HG02678 (cell line): ENCODE results near the gene NAV3.
"Not testable (repeated sequence)": the region's sequence is repeated elsewhere in the genome, so short reads cannot be mapped to it uniquely, and the experiment has no call there.

Experiments
- ATAC-seq: cut with Tn5 transposase; IDR thresholded peaks from one replicate; pipeline ENCODE4 v1.9.1; 2021; ENCODE audit warnings: mild to moderate bottlenecking, moderate library complexity; ENCODE audit not compliant: unreplicated experiment

Gene NAV3

DNA sequence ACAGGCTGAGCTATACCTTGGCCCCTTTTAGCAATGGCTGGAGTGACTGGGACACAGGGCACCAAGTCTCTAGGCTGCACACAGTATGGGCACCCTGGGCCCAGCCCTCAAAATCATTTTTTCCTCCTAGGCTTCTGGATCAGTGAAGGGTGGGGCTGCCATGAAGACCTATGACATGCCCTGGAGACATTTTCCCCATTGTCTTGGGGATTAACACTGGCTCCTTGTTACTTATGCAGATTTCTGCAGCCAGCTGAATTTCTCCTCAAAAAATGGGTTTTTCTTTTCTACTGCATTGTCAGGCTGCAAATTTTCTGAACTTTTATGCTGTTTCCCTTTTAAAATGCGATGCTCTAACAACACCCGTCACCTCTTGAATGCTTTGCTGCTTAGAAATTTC lies 272.1 kb downstream of the NAV3 start:
- not testable (repeated sequence) for ATAC-seq

DNA sequence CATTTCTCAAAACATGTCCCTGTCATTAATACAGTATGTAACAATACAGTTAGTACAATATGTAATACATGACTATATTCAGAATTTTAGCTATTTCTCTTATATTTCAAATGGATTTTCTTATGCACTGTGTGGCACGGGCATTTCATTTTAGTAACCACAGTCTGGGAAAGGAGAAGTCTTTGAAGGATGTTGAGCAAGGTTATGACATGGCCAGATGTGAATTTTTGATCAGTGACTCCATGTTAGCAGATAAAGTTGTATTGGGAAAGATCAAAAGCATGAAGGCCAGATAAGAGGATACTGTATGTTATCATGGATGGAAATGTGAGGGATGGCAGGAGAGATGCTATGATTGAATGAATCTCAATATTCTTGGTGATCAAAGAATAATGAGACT lies 285.2 kb downstream of the NAV3 start:
- no peak for ATAC-seq

DNA sequence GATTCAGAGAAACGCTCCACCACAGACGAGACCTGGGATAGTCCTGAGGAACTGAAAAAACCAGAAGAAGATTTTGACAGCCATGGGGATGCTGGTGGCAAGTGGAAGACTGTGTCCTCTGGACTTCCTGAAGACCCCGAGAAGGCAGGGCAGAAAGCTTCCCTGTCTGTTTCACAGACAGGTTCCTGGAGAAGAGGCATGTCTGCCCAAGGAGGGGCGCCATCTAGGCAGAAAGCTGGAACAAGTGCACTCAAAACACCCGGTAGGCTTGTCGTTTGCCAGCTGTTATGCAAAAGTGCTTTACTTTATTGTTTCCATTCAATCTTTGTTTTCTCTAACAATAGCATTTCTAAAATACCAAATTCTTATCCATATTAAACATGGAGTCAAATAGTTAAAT lies 287.3 kb downstream of the NAV3 start:
- no peak for ATAC-seq

DNA sequence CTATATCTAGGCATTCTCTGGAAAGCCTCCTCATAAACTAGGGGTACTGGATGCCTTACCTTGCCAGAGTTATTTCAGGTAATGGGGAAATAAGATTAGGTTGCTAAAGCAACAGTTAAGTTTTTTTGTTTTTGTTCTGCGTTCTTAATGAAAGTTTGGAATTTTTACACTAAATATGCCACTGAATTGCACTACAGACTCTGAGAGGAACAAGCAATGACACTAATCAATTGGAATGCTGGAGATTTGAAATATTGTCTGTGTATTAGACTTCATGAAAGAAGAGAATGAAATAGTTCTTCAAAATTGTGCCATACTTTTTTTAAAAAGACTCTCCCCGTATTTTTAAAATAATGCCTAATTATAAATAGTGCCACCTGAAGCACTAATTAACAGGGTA lies 287.8 kb downstream of the NAV3 start:
- ATAC-seq: no peak

DNA sequence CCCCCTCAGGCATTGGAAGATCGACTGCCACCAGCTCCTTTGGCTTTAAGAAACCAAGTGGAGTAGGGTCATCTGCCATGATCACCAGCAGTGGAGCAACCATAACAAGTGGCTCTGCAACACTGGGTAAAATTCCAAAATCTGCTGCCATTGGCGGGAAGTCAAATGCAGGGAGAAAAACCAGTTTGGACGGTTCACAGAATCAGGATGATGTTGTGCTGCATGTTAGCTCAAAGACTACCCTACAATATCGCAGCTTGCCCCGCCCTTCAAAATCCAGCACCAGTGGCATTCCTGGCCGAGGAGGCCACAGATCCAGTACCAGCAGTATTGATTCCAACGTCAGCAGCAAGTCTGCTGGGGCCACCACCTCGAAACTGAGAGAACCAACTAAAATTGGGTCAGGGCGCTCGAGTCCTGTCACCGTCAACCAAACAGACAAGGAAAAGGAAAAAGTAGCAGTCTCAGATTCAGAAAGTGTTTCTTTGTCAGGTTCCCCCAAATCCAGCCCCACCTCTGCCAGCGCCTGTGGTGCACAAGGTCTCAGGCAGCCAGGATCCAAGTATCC lies 288.7 kb downstream of the NAV3 start:
- no peak for ATAC-seq

DNA sequence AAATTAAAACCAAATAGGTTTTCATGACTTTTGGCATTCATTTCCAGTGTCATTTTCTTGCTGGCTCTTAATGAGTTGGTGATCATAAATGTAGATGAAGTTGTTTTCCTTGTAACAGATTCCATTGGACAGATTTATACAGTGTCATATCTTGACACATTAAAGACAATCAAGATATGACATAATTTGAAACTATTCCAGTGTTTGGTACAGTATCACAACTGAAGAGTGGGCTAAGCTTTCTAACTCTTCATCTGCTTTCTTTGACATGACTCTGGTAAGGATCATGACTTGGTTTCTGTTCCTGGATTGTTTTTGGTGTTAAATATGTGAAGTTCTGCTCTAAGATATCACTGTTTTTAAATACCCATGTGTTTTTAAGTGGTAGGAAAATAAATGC lies 289.6 kb downstream of the NAV3 start:
- ATAC-seq: no peak

DNA sequence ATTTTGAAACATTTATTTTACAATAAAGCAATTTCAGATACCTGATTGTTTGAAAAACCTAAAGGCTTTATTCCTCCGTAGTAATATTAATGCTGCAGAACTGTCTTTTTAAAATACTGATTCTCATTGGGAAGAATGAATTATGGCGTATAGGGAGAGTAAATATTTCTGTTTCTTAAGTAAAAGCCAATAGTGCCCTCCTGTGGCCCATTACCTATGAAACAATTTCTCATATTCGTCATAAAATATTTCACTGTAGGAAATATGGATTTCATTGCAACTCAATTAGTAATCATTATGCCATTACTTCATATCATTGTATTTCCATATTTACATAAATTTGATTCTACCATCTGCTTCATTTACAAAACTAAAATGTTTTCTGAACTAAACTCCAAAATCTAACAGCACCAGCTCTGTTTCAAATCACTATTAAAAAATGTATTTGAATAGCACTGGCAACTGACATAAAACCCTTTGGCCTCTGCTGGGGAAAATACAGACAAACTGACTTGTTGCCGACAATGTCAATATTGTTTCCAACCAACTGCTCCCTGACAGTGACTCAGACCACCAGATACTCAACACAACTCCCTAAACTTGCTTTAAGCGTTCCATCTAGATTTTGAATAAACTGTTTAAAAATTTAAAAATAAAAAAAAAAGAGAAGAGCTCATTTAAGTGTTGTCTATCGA lies 290.3 kb downstream of the NAV3 start:
- ATAC-seq: no peak

DNA sequence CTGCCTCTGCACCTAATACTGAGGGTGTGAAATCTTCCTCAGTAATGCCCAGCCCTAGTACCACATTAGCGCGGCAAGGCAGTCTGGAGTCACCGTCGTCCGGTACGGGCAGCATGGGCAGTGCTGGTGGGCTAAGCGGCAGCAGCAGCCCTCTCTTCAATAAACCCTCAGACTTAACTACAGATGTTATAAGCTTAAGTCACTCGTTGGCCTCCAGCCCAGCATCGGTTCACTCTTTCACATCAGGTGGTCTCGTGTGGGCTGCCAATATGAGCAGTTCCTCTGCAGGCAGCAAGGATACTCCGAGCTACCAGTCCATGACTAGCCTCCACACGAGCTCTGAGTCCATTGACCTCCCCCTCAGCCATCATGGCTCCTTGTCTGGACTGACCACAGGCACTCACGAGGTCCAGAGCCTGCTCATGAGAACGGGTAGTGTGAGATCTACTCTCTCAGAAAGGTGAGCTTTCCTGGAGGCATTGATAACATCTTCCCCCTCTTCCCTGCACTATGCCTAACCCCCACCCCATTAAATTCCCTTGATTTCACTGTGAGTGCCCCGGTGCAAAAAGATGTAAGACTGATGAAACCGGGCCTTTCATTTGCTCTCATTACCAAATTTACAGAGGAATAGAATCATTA lies 291.4 kb downstream of the NAV3 start:
- no peak for ATAC-seq

DNA sequence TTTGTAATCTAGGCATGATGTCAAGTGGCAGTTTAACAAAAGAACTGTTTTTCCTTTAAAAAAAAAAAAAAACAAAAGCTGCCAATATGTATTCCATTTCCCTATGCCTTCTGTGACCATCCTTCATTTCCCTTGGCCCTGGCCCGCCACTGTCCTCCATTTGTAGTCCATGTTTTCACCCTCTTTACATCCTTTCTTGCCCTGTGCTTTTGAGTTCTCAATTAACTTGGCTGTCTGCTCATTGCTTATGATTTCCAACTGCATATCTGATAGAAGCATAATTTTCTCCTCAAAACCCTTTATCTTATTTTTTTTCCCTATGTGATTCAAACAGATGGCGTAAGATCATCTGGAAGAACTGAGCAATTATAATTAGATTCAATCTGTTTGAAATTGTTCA lies 297.5 kb downstream of the NAV3 start:
- ATAC-seq: no peak

DNA sequence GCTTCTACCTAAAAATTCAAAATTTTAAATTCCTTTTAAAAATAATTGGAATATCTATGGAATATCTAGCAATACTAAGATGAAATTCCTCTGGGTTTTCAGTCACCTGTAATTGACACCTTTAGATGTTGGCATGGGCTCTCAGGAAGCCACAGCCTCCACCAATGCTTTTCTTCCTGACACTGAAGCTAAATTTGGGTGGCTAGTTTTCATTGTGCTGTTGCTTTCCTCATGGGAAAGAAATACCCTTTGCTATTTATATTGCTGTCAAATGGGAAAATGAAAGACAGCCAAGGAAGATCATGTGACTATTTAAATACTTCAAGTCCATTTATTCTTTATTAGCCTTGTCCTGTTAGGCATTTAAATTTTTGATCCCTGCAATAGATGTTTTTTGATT lies 313.0 kb downstream of the NAV3 start:
- ATAC-seq: no peak

DNA sequence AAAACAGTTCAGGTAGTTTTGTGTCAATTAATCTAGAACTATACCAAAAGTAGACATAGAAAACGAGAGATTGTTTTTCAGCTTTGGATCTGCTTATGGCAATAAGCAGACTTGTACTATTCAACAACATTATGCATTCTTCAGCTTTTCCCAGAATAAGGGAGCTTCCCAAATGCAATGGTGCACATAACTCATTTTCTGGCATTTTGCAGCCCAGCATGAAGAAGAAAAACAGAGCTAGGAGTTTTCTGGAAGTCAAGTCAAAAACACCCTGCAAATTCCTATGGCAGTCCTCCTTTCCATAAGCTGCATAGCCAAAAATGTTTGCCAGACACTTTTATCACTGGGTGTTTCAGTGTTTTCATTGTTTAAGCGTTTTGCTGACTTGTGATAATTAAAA lies 314.7 kb downstream of the NAV3 start:
- no peak for ATAC-seq

DNA sequence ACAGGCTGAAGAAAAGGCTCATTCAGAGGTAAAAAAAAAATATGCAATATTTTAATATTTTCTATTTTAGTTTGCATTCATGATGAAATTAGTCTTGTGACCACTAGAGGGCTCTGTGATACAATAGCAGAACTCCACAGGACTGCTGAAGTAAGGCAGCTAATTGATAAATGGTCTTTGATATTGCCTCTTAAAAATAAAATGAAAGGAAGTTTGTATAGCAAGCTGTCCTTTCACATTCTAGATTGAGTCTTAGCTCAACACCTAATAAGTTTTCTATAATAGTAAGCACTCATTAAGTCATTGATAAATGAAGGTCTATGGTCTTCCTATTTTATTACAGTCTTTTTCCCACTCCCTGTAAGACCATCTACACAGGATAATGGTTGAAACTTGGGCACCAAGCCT lies 315.7 kb downstream of the NAV3 start:
- peak; percentile 72 for ATAC-seq

DNA sequence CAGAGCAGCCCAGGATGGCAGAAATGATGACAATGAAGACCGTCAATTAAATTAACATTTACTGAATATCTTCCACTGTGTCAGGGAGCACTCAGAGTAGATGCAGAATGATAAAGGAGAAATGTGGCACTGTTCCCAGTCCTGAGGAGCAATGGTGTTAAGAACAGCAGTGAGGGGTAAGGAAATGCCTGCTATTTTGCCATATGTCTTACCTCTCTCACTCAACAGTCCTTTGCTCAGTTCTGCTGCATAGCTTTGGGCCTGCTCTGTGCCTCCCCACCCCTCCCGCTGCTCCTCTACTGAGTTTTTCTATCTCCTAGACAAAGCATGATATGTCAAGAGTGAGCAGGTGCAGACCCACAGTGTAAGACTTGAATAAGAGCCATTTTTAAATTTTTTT lies 318.8 kb downstream of the NAV3 start:
- ATAC-seq: no peak

DNA sequence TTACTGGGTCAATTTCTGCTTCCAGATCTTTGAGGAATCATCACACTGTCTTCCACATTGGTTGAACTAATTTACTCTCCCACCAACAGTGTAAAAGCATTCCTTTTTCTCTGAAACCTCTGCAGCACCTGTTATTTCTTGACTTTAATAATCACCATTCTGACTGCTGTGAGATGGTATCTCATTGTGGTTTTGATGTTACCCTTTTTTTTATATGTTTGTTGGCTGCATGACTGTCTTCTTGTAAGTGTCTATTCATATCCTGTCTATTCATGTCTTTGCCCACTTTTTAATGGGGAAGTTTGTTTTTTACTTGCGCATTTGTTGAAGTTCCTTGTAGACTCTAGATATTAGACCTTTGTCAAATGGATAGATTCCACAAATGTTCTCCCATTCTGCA lies 324.9 kb downstream of the NAV3 start:
- no peak for ATAC-seq

DNA sequence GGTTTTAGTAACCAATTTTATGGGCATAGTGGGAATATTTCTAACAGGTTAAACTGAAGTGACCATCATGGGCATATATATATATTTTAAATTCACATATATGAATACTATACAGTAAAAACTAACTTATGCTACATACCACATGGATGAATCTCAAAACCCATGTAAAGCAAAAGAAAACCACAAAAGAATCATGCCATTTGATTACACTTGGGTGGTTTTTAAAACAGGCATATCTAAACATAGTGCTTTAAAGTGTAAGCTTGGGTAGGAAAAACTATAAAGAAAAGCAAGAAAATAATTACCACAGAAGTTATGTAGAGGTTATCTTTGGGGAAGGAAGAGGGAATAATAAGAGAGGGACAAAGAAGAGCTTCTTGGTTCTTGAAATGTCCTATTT lies 326.1 kb downstream of the NAV3 start:
- no peak for ATAC-seq

DNA sequence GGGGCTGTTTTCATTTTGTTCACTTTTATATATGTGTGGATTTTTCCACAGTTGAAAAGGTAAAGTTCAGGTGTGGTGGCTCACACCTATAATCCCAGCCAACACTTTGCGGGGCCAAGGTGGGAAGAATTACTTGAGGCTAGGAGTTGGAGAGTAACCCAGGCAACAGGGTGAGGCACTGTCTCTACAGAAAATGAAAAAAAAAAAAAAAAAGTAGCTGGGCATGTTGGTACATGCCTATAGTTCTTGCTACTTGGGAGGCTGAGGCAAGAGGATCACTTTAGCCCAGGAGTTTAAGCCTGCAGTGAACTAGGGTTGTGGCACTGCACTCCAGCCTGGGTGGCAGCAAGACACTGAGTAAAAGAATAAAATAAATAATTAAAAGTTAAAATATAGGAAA lies 326.5 kb downstream of the NAV3 start:
- no peak for ATAC-seq

DNA sequence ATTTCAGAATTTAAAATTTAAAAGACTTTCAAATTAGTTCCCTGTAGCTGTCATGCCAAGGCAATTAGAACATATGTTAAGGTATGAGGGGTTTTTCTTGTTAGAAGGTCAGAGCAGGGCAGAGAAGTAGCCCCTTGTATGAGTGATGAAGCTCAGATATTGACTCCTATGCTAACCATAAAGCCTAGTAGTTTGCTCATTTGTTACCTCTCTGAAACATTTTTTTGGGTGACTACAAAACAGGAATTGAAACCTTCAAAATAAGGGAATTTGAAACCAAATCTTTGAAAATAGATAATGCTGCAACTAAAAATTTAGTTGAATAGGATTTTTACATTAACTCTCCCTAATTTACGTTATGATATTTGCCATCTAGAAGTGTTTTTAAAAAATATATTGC lies 333.5 kb downstream of the NAV3 start:
- ATAC-seq: no peak

DNA sequence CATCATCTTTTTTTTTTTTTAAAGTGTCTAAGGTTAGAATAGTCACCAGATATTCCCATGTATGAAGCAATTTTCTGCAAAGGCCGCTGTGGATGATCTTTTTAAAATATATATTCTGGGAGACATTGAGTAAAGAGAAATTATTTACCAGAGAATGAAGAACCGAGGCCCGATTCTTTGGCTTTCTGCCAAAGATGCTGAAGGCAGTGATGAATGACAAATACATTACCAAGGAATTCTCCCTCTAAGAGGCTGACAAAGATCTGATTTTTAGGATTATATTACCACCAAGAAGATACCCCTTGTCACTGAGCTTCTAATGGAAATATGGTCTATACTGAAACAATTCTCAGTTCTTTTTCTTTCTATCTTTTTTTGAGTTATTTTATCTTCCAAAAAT lies 336.8 kb downstream of the NAV3 start:
- ATAC-seq: no peak

DNA sequence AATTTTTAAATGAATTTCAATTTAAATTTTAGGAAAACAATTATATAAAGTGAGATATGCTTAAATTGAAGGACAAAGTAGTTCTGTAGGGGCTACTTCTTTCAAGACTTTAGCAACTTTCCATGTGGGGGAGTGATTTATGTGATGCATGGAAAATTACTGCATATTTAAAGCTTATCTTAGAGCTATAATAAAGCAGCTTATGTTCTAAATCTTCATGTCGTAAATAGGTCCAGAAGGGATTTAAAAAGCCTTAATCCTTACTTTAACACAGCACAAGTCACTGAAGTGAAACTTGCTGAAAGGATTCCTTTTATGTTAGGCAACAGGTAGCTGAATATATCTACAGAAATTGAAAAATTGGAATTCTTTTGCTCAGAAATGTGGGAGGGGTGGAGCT lies 340.4 kb downstream of the NAV3 start:
- ATAC-seq: no peak

DNA sequence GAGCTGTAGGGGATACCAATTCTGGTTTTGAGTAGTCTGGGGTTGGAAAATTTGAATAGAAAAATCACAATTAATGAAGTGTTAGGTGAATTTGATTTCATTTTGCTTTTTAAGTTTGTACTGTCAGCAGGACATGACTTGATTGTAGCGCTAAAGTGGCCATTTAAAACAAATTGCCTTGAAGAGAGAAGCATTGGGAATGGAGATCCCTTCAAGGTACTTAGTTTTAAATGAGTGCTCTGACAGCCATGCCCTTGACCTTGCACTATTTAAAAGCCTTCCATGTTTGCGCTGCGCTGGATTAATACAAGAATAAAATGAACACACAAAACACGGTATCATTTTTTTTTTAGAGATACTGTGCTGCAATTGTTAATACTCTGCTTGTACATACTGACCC lies 345.9 kb downstream of the NAV3 start:
- ATAC-seq: no peak

DNA sequence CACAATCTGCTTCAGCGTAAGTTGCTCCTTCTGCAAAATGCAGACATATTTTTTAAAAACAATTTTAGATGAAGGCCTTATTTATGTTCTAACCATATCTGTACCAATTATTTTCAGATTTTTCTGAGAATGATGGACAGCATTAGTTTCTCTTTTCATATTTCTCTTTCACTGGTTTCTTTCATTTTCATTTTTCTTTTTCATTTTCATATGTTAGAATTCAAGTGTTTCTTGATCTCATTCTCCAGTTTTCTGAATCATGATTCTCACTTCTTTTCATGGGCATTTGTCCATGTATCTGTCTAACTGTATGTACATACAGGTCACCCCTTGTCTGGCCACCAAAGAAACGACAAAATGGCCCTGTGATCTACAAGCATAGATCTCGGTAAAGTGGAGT lies 346.6 kb downstream of the NAV3 start:
- peak; percentile 46 for ATAC-seq

DNA sequence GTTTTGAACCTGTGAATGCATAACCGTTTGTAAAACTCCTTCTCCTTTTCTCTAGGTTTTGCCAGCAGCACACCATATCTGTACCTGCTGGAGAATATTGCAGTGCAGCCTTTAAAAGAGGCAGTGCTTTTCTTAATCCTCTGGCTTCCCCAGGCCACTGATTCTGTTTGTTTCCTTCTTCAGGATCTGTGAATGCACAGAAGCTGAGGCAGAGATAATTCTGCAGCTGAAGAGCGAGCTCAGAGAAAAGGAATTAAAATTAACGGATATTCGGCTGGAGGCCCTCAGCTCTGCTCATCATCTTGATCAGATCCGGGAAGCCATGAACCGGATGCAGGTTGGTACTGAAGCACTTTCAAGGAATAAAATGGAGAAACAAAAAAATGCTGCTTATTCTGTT lies 348.7 kb downstream of the NAV3 start:
- no peak for ATAC-seq
